Fibroblast of lung (primary cell): ENCODE results near the gene MAN1A1. TPM values are rescaled to one million over a fixed set of nuclear protein-coding genes. Genes with fewer than 3 reads are reported as not detected.

Source experiments
- DNase-seq, 2 donors: peaks; one replicate each; pipeline versions ENCODE4 v3.0.0 to v3.0.0-alpha.2; 2010; ENCODE audit warnings: low read depth in 2 of 2
- H2AFZ ChIP-seq: 2 replicates; pipeline ENCODE4 v1.5.1; 2012; ENCODE audit warnings: low read length, control low read depth, inconsistent platforms
- H3K27ac ChIP-seq: 2 replicates; pipeline ENCODE4 v1.5.1; 2011; ENCODE audit warnings: low read length, control low read depth; ENCODE audit not compliant: insufficient read depth
- H3K27me3 ChIP-seq: 2 replicates; pipeline ENCODE4 v1.5.1; 2011; ENCODE audit warnings: mild to moderate bottlenecking, low read length; ENCODE audit not compliant: control insufficient read depth, insufficient read depth
- H3K36me3 ChIP-seq: 2 replicates; pipeline ENCODE4 v1.5.1; 2011; ENCODE audit warnings: low read length; ENCODE audit not compliant: control insufficient read depth, insufficient read depth
- H3K4me1 ChIP-seq: 2 replicates; pipeline ENCODE4 v1.5.1; 2011; ENCODE audit warnings: low read length; ENCODE audit not compliant: control insufficient read depth, insufficient read depth; ENCODE audit errors: extremely low read depth
- H3K4me2 ChIP-seq: 2 replicates; pipeline ENCODE4 v1.5.1; 2011; ENCODE audit warnings: low read length, control low read depth; ENCODE audit not compliant: insufficient read depth; ENCODE audit errors: extremely low read depth
- H3K4me3 ChIP-seq, 4 experiments: fragments of 200-600 bp in 1 of 4; sonication (generic) in 1 of 4; replicated peaks in 1 of 4; 2 replicates each; pipeline ENCODE4 v1.5.1; 2011 to 2016; ENCODE audit warnings: low read length in 4 of 4, low read depth in 3 of 4, mild to moderate bottlenecking in 3 of 4, control low read depth in 2 of 4, inconsistent platforms in 1 of 4, mixed read lengths in 1 of 4; ENCODE audit not compliant: insufficient read depth in 1 of 4; ENCODE audit errors: control extremely low read depth in 1 of 4
- H3K79me2 ChIP-seq: 2 replicates; pipeline ENCODE4 v1.5.1; 2012; ENCODE audit warnings: mild to moderate bottlenecking, low read length, inconsistent platforms; ENCODE audit not compliant: control insufficient read depth, insufficient read depth
- H3K9ac ChIP-seq: 2 replicates; pipeline ENCODE4 v1.5.1; 2011; ENCODE audit warnings: mild to moderate bottlenecking, low read length, control low read depth; ENCODE audit not compliant: insufficient read depth
- H3K9me3 ChIP-seq: 2 replicates; pipeline ENCODE4 v1.5.1; 2012; ENCODE audit warnings: low read depth, low read length; ENCODE audit not compliant: control insufficient read depth, insufficient read depth
- H4K20me1 ChIP-seq: 2 replicates; pipeline ENCODE4 v1.5.1; 2011; ENCODE audit warnings: low read length; ENCODE audit not compliant: control insufficient read depth, insufficient read depth; ENCODE audit errors: extremely low read depth
- EZH2 ChIP-seq: IDR thresholded peaks from 2 replicates; pipeline ENCODE4 v1.5.1; 2012; ENCODE audit warnings: low read length, control low read depth, mild to moderate bottlenecking; ENCODE audit errors: missing control alignments
- polyA plus RNA-seq, 2 donors: library from polyadenylated mRNA; depleted of rRNA in 1 of 2; stranded (reverse) in 1 of 2; unstranded in 1 of 2; fragments of >200 nt; gene quantifications; 2 replicates each; pipeline ENCODE4 v1.2.1, GENCODE V29; 2011 to 2012; ENCODE audit warnings: missing spikeins in 1 of 2
- total RNA-seq: library from RNA; depleted of rRNA; stranded (reverse); fragments of >200 nt; gene quantifications from 2 replicates; pipeline ENCODE4 v1.2.1, GENCODE V29; 2014
- TF ChIP-seq, protein P1 (sequence below), 2 donors: IDR thresholded peaks in 1 of 2; conservative IDR thresholded peaks in 1 of 2; 1 replicate in 1 of 2; 2 replicates in 1 of 2; pipeline ENCODE4 v1.5.1; 2011 to 2012; ENCODE audit warnings: low read length in 2 of 2, control low read depth in 1 of 2, inconsistent platforms in 1 of 2, low read depth in 1 of 2, mild to moderate bottlenecking in 1 of 2

Gene MAN1A1
- total and polyA plus RNA-seq, 2 donors (not counting 1 experiment from before 2014, with no cell fraction given) = 39.5 to 120 TPM

GRCh38 chr6:119353696-119354095 lies 4.1 kb upstream of the MAN1A1 start:
- no peak for DNase-seq
- no peaks in the 10 kb centered on the region for H3K27me3 ChIP-seq
- no peaks in the 10 kb centered on the region for H3K79me2 ChIP-seq
- H3K4me2 ChIP-seq = no peak overlapping the region
- H3K4me3 ChIP-seq = no peak overlapping the region
- H3K9ac ChIP-seq = no peak overlapping the region
- no peak overlapping the region for H2AFZ ChIP-seq
- TF ChIP-seq EZH2 = no peak
- TF ChIP-seq, protein P1, sequence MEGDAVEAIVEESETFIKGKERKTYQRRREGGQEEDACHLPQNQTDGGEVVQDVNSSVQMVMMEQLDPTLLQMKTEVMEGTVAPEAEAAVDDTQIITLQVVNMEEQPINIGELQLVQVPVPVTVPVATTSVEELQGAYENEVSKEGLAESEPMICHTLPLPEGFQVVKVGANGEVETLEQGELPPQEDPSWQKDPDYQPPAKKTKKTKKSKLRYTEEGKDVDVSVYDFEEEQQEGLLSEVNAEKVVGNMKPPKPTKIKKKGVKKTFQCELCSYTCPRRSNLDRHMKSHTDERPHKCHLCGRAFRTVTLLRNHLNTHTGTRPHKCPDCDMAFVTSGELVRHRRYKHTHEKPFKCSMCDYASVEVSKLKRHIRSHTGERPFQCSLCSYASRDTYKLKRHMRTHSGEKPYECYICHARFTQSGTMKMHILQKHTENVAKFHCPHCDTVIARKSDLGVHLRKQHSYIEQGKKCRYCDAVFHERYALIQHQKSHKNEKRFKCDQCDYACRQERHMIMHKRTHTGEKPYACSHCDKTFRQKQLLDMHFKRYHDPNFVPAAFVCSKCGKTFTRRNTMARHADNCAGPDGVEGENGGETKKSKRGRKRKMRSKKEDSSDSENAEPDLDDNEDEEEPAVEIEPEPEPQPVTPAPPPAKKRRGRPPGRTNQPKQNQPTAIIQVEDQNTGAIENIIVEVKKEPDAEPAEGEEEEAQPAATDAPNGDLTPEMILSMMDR (conservative IDR thresholded peaks at IDR 0.05 in 1 of 2, IDR thresholded peaks at IDR 0.05 in 1 of 2; ENCODE audit: low read depth in 1 of 2, low read length in 2 of 2) = no peak
- no peaks in the 10 kb centered on the region for H4K20me1 ChIP-seq
- no peaks in the 10 kb centered on the region for H3K36me3 ChIP-seq
- no peak overlapping the region for H3K27ac ChIP-seq
- H3K4me1 ChIP-seq = no peaks in the 10 kb centered on the region
- H3K9me3 ChIP-seq = no peaks in the 10 kb centered on the region

GRCh38 chr6:119352001-119352400 lies 2.4 kb upstream of the MAN1A1 start:
- H2AFZ ChIP-seq = no peak overlapping the region
- TF ChIP-seq EZH2 = no peak
- TF ChIP-seq, protein P1 (conservative IDR thresholded peaks at IDR 0.05 in 1 of 2, IDR thresholded peaks at IDR 0.05 in 1 of 2; ENCODE audit: low read depth in 1 of 2, low read length in 2 of 2) = no peak
- no peak overlapping the region for H3K4me3 ChIP-seq
- no peak overlapping the region for H3K27ac ChIP-seq
- H3K9me3 ChIP-seq = no peaks in the 10 kb centered on the region
- no peak overlapping the region for H3K9ac ChIP-seq
- H3K4me1 ChIP-seq = peaks cover 3% of the 10 kb centered on the region
- no peak for DNase-seq
- H3K27me3 ChIP-seq = no peaks in the 10 kb centered on the region
- H3K4me2 ChIP-seq = no peak overlapping the region
- no peaks in the 10 kb centered on the region for H3K36me3 ChIP-seq
- H4K20me1 ChIP-seq = no peaks in the 10 kb centered on the region
- peaks cover 11% of the 10 kb centered on the region for H3K79me2 ChIP-seq

DNA sequence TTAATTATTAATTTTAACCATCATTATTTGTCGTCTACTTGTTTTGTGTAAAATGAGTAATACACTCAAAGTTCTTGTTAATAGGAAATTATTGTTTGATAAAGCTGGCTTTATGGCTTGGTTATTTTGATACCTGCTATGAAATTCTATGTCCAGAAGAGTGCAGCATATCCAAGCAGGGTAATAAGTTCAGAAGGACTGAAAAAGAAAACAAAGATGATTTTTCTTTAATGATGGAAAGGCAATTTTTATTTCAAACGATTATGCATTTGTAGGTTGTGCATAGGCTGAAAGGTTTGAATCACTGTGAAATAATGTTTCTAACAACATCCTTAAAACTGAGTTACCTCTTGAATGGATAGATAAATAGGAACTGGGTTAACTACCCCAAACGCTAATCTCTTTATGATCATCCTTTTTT lies 1.4 kb upstream of the MAN1A1 start:
- H2AFZ ChIP-seq = no peak overlapping the region
- peaks cover 15% of the 10 kb centered on the region for H3K79me2 ChIP-seq
- no peak for TF ChIP-seq EZH2
- TF ChIP-seq, protein P1 (conservative IDR thresholded peaks at IDR 0.05 in 1 of 2, IDR thresholded peaks at IDR 0.05 in 1 of 2; ENCODE audit: low read depth in 1 of 2, low read length in 2 of 2) = peak; percentile 36 to 57
- no peaks in the 10 kb centered on the region for H4K20me1 ChIP-seq
- H3K9me3 ChIP-seq = no peaks in the 10 kb centered on the region
- H3K27me3 ChIP-seq = no peaks in the 10 kb centered on the region
- H3K4me1 ChIP-seq = peaks cover 3% of the 10 kb centered on the region
- no peak overlapping the region for H3K9ac ChIP-seq
- DNase-seq = peak; percentile 38 to 81
- peak overlapping the region; percentile 55 to 87 (median 84) for H3K4me3 ChIP-seq
- H3K4me2 ChIP-seq = peak overlapping the region; percentile 77
- H3K27ac ChIP-seq = peak overlapping the region; percentile 89
- no peaks in the 10 kb centered on the region for H3K36me3 ChIP-seq
